ENCODE measurements around the gene CACNA1H.
A peak's percentile ranks its signal among the peaks of the same experiment; 100 is the strongest.

CACNA1H gene

DNA sequence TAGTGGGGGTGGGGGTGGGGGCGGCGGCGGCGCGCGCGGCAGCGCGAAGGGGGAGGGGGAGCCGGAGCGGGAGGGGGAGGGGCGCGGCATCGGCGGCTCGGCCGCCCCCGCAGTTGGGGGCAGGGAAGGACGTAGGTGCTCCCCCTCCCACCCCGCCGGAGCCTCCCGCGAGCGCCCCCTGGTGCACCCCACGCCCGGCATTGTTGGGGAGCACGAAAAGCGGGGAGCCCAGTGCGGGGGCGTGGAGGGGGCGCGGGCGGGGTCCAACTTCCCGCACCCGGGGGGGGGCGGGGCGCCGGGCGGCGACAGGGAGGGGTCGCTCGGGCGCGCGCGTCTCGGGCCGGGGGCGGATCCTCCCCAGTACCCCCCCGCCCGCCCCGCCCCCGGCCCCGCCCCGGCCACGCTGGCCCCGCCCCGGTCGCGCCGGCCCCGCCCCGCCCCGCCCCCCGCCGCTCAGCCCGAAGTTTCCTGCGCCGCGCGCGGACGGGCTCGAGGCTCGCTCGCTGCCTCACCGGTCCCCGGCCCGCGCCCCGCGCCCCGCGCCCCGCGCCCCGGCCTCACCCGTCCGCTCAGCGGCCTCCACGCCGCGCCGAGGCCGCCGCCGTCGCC is at the start of gene CACNA1H:
CACNA1H (plus strand) TSS at position 456 of the 609 bp plus-strand sequence. CDS start 632 bp downstream, outside the sequence.
- FAIRE-seq (no peak), DNase-seq (ENCODE audit: insufficient read length, low spot score) (no peak)
- no peak for TF ChIP-seq POLR2A (IDR thresholded peaks at IDR 0.05; ENCODE audit: low read depth, low read length)

DNA sequence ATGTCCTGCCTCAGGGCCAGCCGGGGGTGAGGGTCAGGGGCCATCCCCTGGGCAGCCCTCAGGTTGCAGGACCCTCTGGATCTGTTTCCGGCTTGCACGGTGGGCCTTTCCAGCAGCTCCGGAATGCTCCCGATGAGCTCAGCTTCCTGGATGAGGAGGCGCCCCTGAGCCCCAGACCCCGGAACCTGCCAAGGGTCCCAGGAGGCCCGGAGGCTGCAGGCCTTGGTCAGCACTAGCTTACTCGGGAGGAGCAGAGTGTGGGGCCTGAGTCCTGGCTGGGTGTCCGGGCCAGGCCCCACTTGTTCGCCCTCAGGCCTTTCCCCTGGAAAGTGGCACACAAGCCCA is 49.3 kb upstream of the CACNA1H start:
- DNase-seq (ENCODE audit: insufficient read length, low spot score): no peak
- TF ChIP-seq POLR2A (IDR thresholded peaks at IDR 0.05; ENCODE audit: low read depth, low read length): no peak
- no peak for FAIRE-seq

GRCh38 chr16:1105888-1106620 is 46.9 kb upstream of the CACNA1H start:
- TF ChIP-seq POLR2A (IDR thresholded peaks at IDR 0.05; ENCODE audit: low read depth, low read length): no peak
- DNase-seq (ENCODE audit: insufficient read length, low spot score) (peak; percentile 97), FAIRE-seq (no peak)

GRCh38 chr16:1106659-1107058 is 46.2 kb upstream of the CACNA1H start:
- TF ChIP-seq POLR2A (IDR thresholded peaks at IDR 0.05; ENCODE audit: low read depth, low read length): no peak
- FAIRE-seq (no peak), DNase-seq (ENCODE audit: insufficient read length, low spot score) (no peak)

GRCh38 chr16:1107141-1107540 is 45.8 kb upstream of the CACNA1H start:
- no peak for FAIRE-seq
- no peak for DNase-seq (ENCODE audit: insufficient read length, low spot score)
- no peak for TF ChIP-seq POLR2A (IDR thresholded peaks at IDR 0.05; ENCODE audit: low read depth, low read length)

- FAIRE-seq (no peak), DNase-seq (ENCODE audit: insufficient read length, low spot score) (no peak)
- TF ChIP-seq POLR2A (IDR thresholded peaks at IDR 0.05; ENCODE audit: low read depth, low read length): no peak
These were observed 45.2 kb upstream of the CACNA1H start for GRCh38 chr16:1107731-1108130.

- FAIRE-seq: no peak
- no peak for TF ChIP-seq POLR2A (IDR thresholded peaks at IDR 0.05; ENCODE audit: low read depth, low read length)
- DNase-seq (ENCODE audit: insufficient read length, low spot score): peak; percentile 65
These were observed 44.3 kb upstream of the CACNA1H start for GRCh38 chr16:1108299-1109252.

DNA sequence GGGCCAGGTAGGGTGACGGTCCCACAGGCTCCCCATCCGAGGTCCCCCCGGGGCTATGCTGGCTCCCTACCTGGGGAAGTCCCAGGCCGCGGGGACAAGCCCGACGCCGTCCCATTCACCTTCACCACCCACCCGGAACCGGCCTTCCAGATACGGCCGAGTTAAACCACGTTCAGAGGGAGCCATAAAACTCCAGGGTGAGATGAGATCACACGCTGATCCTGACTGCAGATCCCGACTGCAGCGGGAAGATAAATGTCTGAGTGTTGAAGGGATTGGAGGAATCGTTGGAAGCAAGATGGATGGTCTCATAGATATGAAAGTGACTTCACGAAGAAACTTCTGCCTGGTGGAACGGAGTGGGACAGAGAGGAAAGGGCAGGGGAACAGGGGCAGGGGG is 43.3 kb upstream of the CACNA1H start:
- FAIRE-seq: no peak
- DNase-seq (ENCODE audit: insufficient read length, low spot score): no peak
- TF ChIP-seq POLR2A (IDR thresholded peaks at IDR 0.05; ENCODE audit: low read depth, low read length): no peak

- DNase-seq (ENCODE audit: insufficient read length, low spot score) (no peak), FAIRE-seq (no peak)
- no peak for TF ChIP-seq POLR2A (IDR thresholded peaks at IDR 0.05; ENCODE audit: low read depth, low read length)
These were observed 40.3 kb upstream of the CACNA1H start for GRCh38 chr16:1112506-1113184.

- FAIRE-seq (no peak), DNase-seq (ENCODE audit: insufficient read length, low spot score) (no peak)
- no peak for TF ChIP-seq POLR2A (IDR thresholded peaks at IDR 0.05; ENCODE audit: low read depth, low read length)
These were observed 39.4 kb upstream of the CACNA1H start for GRCh38 chr16:1113489-1113888.

DNA sequence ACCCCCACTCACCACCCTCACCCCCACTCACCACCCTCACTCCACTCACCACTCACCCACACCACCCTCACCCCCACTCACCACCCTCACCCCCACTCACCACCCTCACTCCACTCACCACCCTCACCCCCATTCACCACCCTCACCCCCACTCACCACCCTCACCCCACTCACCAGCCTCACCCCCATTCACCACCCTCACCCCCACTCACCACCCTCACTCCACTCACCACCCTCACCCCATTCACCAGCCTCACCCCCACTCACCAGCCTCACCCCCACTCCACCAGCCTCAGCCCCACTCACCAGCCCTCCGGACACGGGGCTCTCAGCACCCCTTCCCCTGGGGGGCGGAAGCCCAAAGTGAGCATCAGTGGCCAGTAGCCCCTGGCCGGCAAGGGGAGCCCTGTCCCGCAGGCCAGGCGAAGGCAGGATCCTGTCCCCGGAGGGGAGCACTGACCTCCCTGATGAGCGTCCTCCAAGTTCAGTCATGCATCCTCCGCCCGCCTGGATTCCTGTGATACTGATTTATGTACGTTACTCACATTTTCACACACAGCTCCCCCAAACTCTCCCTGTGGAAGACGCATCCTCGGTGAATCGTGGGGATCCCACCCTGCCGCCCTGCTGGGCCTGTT is 38.9 kb upstream of the CACNA1H start:
- FAIRE-seq (no peak), DNase-seq (ENCODE audit: insufficient read length, low spot score) (no peak)
- no peak for TF ChIP-seq POLR2A (IDR thresholded peaks at IDR 0.05; ENCODE audit: low read depth, low read length)

DNA sequence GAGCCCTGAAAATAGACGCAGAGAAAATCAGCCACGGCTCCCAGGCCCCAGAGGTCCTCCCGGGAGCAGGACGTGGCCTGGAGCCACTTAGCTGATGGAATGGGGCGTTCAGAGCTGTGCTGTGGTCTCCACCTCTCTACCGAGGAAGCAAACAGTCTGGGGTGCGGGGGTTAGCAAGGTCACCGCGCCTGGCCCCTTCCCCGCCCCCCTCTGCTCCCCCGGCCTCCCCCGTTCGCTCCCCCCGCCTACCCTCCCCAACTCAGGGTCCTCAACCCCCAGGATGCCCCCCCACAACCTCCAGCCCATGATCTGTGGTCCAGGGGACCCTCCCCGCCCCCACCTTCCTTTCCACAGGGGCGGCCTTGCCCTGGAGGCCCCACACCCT is 36.2 kb upstream of the CACNA1H start:
- DNase-seq (ENCODE audit: insufficient read length, low spot score) (no peak), FAIRE-seq (no peak)
- TF ChIP-seq POLR2A (IDR thresholded peaks at IDR 0.05; ENCODE audit: low read depth, low read length): no peak

GRCh38 chr16:1117176-1117900 is 35.6 kb upstream of the CACNA1H start:
- no peak for DNase-seq (ENCODE audit: insufficient read length, low spot score)
- FAIRE-seq: no peak
- TF ChIP-seq POLR2A (IDR thresholded peaks at IDR 0.05; ENCODE audit: low read depth, low read length): no peak
